ENCODE results near the gene OTUD5. TPM values are rescaled to one million over a fixed set of nuclear protein-coding genes. Genes with fewer than 3 reads are reported as not detected.

OTUD5 gene
- total RNA-seq, 1 donor from 2014 or later = 48.8 TPM

DNA sequence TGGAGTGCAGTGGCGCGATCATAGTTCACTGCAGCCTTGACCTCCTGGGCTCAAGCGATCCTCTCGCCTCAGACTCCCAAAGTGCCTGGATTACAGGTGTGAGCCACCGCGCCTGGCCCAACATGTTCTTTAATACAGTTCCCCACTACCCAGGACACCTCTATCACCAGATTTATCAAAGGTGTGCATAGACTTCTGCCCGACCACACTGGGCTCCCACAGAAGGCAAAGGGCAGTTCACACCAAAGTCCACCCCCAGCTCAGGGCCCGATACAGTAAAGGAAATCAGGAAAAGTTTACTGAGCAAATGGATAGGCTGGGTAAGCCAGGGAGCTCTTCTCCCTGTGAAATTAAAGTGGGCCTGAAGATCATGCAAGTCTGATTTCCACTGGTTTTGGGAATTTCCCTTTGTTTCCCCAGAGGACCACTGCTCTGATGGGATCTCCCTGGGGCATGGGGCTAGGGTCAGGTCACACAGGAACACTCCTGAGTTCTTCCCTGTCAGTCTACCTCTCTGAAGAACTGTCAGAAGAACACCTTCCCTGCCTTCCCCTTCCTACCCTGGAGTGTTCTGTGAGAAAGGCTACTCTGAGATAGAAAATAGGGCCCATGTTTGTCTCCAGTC is 20.9 kb downstream of the OTUD5 start:
- peaks cover 1% of the 10 kb centered on the region for H3K4me1 Mint-ChIP-seq (ENCODE audit: unreplicated experiment)
- TF ChIP-seq, protein P1, sequence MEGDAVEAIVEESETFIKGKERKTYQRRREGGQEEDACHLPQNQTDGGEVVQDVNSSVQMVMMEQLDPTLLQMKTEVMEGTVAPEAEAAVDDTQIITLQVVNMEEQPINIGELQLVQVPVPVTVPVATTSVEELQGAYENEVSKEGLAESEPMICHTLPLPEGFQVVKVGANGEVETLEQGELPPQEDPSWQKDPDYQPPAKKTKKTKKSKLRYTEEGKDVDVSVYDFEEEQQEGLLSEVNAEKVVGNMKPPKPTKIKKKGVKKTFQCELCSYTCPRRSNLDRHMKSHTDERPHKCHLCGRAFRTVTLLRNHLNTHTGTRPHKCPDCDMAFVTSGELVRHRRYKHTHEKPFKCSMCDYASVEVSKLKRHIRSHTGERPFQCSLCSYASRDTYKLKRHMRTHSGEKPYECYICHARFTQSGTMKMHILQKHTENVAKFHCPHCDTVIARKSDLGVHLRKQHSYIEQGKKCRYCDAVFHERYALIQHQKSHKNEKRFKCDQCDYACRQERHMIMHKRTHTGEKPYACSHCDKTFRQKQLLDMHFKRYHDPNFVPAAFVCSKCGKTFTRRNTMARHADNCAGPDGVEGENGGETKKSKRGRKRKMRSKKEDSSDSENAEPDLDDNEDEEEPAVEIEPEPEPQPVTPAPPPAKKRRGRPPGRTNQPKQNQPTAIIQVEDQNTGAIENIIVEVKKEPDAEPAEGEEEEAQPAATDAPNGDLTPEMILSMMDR (IDR thresholded peaks at IDR 0.05; ENCODE audit: unreplicated experiment) = no peak
- DNase-seq (ENCODE audit: low spot score) = no peak
- no peak overlapping the region for H3K27ac Mint-ChIP-seq (ENCODE audit: unreplicated experiment)
- H3K9me3 Mint-ChIP-seq (ENCODE audit: unreplicated experiment) = no peaks in the 10 kb centered on the region
- H3K4me3 Mint-ChIP-seq (ENCODE audit: unreplicated experiment) = no peak overlapping the region
- no peaks in the 10 kb centered on the region for H3K27me3 Mint-ChIP-seq (ENCODE audit: unreplicated experiment)
- peaks cover 12% of the 10 kb centered on the region for H3K36me3 Mint-ChIP-seq (ENCODE audit: low read depth, unreplicated experiment)

DNA sequence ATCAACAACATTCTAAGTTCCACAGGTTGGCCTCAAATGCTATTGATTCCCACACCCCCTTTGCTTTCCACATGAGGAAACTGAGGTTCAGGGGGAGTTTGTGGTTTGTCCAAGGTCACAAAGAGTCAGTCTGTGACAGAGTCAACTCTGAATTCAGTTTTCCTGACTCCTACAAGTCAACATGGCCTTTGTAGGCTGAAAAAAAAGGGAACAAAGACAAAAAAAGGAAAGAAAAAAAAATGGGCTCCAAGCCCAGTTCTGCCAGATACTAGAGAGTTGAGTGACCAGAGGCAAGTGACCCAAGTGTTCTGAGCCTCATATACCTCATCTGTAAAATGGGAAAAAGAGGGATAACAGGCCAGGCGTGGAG is 22.1 kb downstream of the OTUD5 start:
- Mint-ChIP-seq H3K4me1 (ENCODE audit: unreplicated experiment) (no peaks in the 10 kb centered on the region), H3K9me3 (ENCODE audit: unreplicated experiment) (no peaks in the 10 kb centered on the region), H3K27ac (ENCODE audit: unreplicated experiment) (no peak overlapping the region), H3K36me3 (ENCODE audit: low read depth, unreplicated experiment) (peaks cover 13% of the 10 kb centered on the region), H3K27me3 (ENCODE audit: unreplicated experiment) (no peaks in the 10 kb centered on the region), H3K4me3 (ENCODE audit: unreplicated experiment) (no peak overlapping the region)
- TF ChIP-seq, protein P1 (IDR thresholded peaks at IDR 0.05; ENCODE audit: unreplicated experiment) = no peak
- no peak for DNase-seq (ENCODE audit: low spot score)

DNA sequence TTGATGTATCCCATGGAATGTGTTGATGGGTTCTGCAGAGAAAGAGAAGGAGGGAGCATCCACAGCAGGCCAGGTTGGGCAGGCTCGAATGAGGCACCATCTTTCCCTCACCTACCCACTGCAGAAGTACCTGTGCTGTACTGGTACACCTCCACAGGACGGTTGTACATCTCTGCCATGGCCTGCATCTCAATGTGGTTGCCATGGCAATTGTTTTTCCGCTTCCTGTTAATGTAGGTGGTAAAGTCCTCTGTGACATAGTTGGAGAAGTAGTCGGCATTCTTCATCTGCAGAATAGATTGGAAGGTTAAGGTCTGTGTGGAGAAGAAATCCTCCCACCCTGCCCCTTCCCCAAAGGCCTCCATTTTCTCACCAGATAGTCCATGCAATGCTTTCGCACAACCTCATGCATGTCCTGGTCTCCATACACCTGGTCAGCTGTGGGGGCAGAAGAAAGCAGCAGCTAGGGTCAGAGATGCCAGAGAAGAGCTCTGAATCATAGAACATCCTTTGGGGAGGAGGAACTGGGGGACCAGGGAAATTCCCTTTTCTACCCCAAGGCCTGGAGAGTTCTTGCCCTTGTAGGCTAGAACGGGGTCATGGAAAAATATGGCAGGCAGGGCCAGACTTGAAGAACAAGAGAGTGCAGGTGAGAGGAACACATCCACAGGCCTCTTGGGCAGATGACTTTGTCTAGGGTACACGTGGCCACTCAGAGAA is 22.7 kb downstream of the OTUD5 start:
- H3K4me1 Mint-ChIP-seq (ENCODE audit: unreplicated experiment) = no peaks in the 10 kb centered on the region
- no peak for DNase-seq (ENCODE audit: low spot score)
- H3K4me3 Mint-ChIP-seq (ENCODE audit: unreplicated experiment) = no peak overlapping the region
- no peak overlapping the region for H3K27ac Mint-ChIP-seq (ENCODE audit: unreplicated experiment)
- no peaks in the 10 kb centered on the region for H3K27me3 Mint-ChIP-seq (ENCODE audit: unreplicated experiment)
- TF ChIP-seq, protein P1 (IDR thresholded peaks at IDR 0.05; ENCODE audit: unreplicated experiment) = no peak
- H3K36me3 Mint-ChIP-seq (ENCODE audit: low read depth, unreplicated experiment) = peaks cover 16% of the 10 kb centered on the region
- H3K9me3 Mint-ChIP-seq (ENCODE audit: unreplicated experiment) = no peaks in the 10 kb centered on the region

DNA sequence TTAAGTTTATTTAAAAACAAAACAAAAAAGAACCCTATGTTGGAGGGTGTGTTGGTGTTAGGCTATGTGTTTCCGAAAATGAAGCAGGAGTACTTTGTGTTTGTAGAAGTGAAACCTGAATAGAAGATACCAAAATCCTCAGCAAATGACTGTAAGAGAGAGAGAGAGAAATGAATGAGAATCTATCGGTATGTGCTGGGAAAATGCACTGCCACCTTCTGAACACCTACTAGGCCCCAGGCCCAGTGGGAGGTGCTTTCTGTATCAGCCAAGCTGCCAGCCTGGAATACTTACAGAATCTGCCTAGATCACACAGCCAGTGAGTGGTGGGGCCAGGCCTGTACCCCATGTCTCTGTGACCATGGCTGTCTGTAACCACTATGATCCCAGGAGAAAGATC is 23.6 kb downstream of the OTUD5 start:
- H3K4me1 Mint-ChIP-seq (ENCODE audit: unreplicated experiment) = no peaks in the 10 kb centered on the region
- no peak for DNase-seq (ENCODE audit: low spot score)
- H3K4me3 Mint-ChIP-seq (ENCODE audit: unreplicated experiment) = no peak overlapping the region
- no peaks in the 10 kb centered on the region for H3K9me3 Mint-ChIP-seq (ENCODE audit: unreplicated experiment)
- H3K27me3 Mint-ChIP-seq (ENCODE audit: unreplicated experiment) = no peaks in the 10 kb centered on the region
- peak overlapping the region; percentile 36 for H3K27ac Mint-ChIP-seq (ENCODE audit: unreplicated experiment)
- peaks cover 8% of the 10 kb centered on the region for H3K36me3 Mint-ChIP-seq (ENCODE audit: low read depth, unreplicated experiment)
- TF ChIP-seq, protein P1 (IDR thresholded peaks at IDR 0.05; ENCODE audit: unreplicated experiment) = no peak

DNA sequence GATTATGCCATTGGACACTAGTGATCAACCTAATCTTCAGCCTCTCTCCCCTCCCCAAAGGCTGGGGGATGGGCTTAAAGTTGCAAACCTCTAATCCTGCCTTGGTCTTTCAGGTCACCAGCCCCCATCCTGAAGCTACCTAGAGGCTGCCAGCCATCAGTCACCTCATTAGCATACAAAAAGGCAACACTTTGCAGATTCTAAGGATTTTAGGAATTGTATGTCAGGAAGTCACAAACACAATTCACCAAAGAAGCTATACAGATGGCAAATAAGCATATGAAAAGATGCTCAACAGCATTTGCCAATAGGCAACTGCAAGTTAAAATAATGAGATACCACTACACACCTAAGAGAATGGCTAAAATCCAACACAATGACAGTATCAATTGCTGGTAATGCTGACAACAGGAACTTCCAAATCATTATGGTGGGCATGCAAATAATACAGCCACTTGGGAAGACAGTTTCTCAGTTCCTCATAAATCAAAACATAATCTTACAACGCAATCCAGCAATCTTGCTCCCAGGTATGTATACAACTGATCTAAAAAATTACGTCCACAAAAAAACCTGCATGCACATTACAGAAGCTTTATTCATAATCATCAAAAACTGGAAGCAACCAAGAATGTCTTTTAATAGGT is 29.5 kb downstream of the OTUD5 start:
- DNase-seq (ENCODE audit: low spot score) = no peak
- Mint-ChIP-seq H3K36me3 (ENCODE audit: low read depth, unreplicated experiment) (peaks cover 13% of the 10 kb centered on the region), H3K27ac (ENCODE audit: unreplicated experiment) (no peak overlapping the region), H3K4me3 (ENCODE audit: unreplicated experiment) (no peak overlapping the region), H3K4me1 (ENCODE audit: unreplicated experiment) (peaks cover 8% of the 10 kb centered on the region), H3K9me3 (ENCODE audit: unreplicated experiment) (no peaks in the 10 kb centered on the region), H3K27me3 (ENCODE audit: unreplicated experiment) (peaks cover 7% of the 10 kb centered on the region)
- TF ChIP-seq, protein P1 (IDR thresholded peaks at IDR 0.05; ENCODE audit: unreplicated experiment) = no peak

All from endothelial cell (in vitro differentiated cells).